Skeletal muscle tissue (tissue), 1 donor: ENCODE measurements around the gene NUP88. TPM values are rescaled to one million over a fixed set of nuclear protein-coding genes. Genes with fewer than 3 reads are reported as not detected.

ENCODE experiments used
- total RNA-seq: library from RNA; depleted of rRNA; stranded (reverse); fragments of >200 nt; gene quantifications from one replicate; pipeline ENCODE4 v1.2.3, GENCODE V29; 2014

The NUP88 gene
- total RNA-seq, 1 donor from 2014 or later, result 46.4 TPM

Other genes with a start within 250 kb of the NUP88 start
- 8.9 TPM for gene ZNF594, start 227.8 kb downstream of the NUP88 start, total RNA-seq
- 2.1 TPM for gene SCIMP, start 184.8 kb downstream of the NUP88 start, total RNA-seq
- gene RABEP1, start 137.4 kb downstream of the NUP88 start, total RNA-seq, result 26.6 TPM
- gene RPAIN, start 520 bp upstream of the NUP88 start, total RNA-seq, result 32.4 TPM
- 142 TPM for gene C1QBP, start 19.5 kb upstream of the NUP88 start, total RNA-seq
- gene DHX33, start 49.3 kb upstream of the NUP88 start, total RNA-seq, result 7.3 TPM
- 26.1 TPM for gene DERL2, start 66.5 kb upstream of the NUP88 start, total RNA-seq
- 25.6 TPM for gene MIS12, start 66.9 kb upstream of the NUP88 start, total RNA-seq
- gene NLRP1, start 164.8 kb upstream of the NUP88 start, total RNA-seq, result 24.0 TPM